Activated naive CD4-positive, alpha-beta T cell (primary cell): Measurements from ENCODE around the gene MYO5C.
A peak's percentile ranks its signal among the peaks of the same experiment; 100 is the strongest.

Experiments
- DNase-seq, 4 experiments: peaks; one replicate each; lab custom pipeline; 2025; lab: John Stamatoyannopoulos, UW

Gene MYO5C

GRCh38 chr15:52213206-52213605 lies 82.4 kb downstream of the MYO5C start:
- DNase-seq = no peak

GRCh38 chr15:52208306-52208946 lies 87.2 kb downstream of the MYO5C start:
- peak; percentile 18 to 65 (median 56) for DNase-seq

DNA sequence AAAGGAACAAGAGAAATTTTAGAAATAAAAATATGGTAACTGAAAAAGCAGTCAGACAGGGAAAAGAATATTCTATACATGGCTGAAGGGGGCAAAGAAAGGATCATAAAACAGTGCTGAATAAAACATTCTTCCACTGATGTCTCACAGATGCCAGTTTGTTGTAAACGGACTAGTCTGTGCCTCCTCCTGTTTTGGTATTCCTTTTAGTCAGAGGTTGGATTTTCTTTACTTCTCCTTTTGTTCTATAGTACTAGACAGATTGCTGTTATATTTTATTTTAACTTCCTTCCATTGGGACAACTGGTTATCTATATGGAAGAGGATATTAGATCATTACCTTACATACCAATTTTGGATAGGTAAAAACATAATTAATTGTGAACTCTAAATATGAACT lies 88.4 kb downstream of the MYO5C start:
- DNase-seq = no peak

GRCh38 chr15:52206446-52206845 lies 89.2 kb downstream of the MYO5C start:
- DNase-seq = no peak

- no peak for DNase-seq
Observed at GRCh38 chr15:52204657-52205056, 90.9 kb downstream of the MYO5C start.

- DNase-seq = no peak
Observed at GRCh38 chr15:52200831-52201365, 94.7 kb downstream of the MYO5C start.

GRCh38 chr15:52199271-52199670 lies 96.3 kb downstream of the MYO5C start:
- DNase-seq = no peak

GRCh38 chr15:52196891-52197290 lies 98.7 kb downstream of the MYO5C start:
- DNase-seq = no peak

- DNase-seq = no peak
Observed at GRCh38 chr15:52193791-52194190, 101.8 kb downstream of the MYO5C start.

- DNase-seq = no peak
Observed at GRCh38 chr15:52193321-52193720, 102.3 kb downstream of the MYO5C start.

GRCh38 chr15:52191207-52191606 lies 104.4 kb downstream of the MYO5C start, which contains the start of gene GNB5:
Gene GNB5 (minus strand): TSS chr15:52191392. CDS start chr15:52184676, 6,716 bp downstream.
- DNase-seq = no peak

DNA sequence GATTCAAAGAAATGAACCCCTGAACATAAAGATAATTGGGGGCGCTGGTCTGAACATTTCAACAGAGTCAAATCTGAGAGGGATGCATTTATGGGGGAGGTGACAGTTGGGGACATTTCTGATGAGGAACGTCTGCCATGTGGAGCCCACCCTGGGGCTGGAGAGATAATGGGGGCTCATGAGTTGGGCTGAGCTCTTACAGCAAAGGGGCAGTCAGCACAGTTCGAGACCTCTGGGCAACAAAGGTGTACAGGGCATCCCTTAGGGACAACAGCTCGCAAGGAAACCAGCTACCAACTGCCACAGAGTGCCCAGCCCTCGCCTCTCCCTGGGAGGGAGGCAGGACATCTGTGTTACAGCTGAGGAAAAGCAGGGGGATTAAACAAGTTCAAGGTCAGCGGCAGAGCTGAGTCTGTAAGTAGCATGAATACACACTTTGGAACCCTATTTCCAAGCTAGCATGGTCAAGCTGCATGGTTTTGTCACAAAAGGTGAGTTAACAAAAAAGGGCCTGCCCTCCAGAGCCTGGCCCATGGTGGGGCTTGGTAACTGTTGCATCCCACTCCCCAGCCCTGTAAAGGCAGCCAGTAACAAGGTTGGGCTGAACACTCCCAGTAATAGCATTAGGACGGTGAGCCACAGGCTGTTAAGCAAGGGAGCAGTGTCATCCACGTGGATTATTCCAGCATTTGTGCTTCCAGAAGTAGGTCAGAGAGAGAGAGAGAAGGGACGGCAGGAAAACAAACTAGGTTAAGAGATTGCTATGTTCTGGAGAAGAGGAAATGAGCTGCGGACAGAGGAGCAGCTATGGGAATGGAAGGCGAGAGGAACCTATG lies 108.7 kb downstream of the MYO5C start:
- no peak for DNase-seq

GRCh38 chr15:52185151-52185561 lies 110.4 kb downstream of the MYO5C start:
- DNase-seq = no peak

- DNase-seq = no peak
Observed at GRCh38 chr15:52184721-52185120, 110.9 kb downstream of the MYO5C start.

GRCh38 chr15:52183562-52184173 lies 111.9 kb downstream of the MYO5C start:
- DNase-seq = no peak

DNA sequence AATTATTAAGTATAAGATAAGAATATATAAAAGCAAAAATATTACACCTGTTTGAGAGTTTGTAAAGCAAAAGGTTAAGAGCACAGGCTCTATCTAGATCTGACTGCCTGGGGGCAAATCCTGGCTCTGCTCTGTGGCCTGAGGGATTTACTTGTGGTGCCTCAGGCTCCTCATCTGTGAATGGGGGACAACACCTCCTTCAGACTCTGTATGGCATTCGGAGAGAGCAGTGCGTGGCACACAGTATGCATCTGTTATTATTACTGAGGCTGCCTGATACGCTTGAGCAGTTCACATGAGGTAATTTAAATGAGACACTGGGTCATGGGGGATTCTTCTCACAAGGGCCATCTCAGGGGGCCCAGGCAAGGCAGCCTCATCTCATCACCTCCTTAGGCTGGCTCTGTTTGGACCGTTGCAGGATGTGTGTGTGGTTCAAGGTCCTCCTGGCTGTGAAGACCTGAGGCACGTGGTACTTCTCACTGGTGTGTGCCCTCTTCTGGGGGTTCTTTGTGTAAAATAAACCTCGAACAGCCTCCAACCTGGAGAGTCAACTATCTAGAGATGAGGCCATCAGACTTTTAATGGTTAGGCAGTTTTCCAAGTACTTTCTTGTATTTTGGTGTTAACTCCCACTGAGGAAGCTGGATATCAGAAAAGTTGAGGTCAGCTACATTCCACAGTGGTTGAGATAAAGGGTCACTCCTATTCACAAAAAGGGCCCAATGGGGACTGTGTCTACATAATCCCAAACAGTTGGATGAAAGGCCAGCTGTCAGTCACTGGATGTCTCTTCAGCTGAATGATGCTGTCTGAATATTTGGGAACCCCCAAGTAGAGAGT lies 113.4 kb downstream of the MYO5C start:
- DNase-seq = no peak

DNA sequence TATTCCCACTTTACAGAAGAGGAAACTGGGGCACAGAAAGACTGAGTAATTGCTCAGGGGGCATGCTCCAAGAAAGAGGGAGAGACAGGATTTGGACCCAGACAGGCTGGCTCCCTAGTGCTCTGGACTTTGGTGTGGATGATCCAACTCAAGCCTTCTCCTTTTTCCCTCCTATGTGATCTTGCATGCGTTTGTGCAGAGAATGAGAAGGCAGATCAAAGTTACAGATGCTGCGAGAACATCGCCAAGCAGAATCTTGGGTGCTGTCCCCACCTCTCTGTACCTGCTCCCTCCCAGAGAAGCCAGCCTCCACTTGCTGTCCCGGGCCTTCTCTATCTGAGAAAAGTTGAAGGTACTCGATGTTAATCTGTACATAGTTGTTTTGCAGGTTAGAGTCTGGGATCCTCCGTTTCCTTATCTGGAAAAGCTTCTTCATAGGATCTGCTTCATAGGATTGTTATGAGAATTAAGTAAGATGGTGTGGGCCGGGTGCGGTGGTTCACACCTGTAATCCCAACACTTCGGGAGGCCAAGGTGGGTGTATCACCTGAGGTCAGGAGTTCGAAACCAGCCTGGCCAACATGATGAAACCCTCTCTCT lies 114.7 kb downstream of the MYO5C start:
- DNase-seq = no peak

- DNase-seq = peak in 2 of 4 experiments; percentile 44 to 56
Observed at GRCh38 chr15:52180196-52180835, 115.3 kb downstream of the MYO5C start.

GRCh38 chr15:52179278-52180195 lies 116.1 kb downstream of the MYO5C start:
- DNase-seq = peak; percentile 43 to 82 (median 67)

DNA sequence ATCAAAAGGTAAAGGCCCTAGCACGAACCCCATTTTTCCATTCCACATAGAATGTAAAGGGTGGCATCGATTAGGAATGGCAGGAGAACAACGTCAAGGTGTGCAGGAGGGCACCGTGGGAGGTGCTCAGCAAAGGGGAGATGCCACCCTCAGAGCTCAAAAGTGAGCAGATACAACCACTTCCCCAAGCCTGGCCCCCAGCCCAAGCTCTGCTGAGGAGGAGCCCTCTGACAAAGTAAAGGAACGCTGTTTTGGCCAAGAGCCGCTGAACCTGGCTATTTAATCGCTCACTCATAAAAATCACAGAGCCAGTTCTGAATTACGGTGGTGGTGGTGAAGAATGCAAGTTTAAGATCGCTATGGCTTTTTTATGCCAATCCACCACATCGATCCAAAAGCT lies 116.8 kb downstream of the MYO5C start:
- no peak for DNase-seq
